Neutrophil (primary cell): ENCODE results near the gene ITPRIP.
A peak's percentile ranks its signal among the peaks of the same experiment; 100 is the strongest.

Experiments
- H3K27ac ChIP-seq: fragments of 200-600 bp; sonication (generic); 2 replicates; pipeline ENCODE4 v1.5.1; 2016; ENCODE audit warnings: mild to moderate bottlenecking, moderate library complexity
- H3K27me3 ChIP-seq: fragments of 200-600 bp; sonication (generic); 2 replicates; pipeline ENCODE4 v1.6.0; 2016; ENCODE audit warnings: mild to moderate bottlenecking
- H3K36me3 ChIP-seq: fragments of 200-600 bp; sonication (generic); 2 replicates; pipeline ENCODE4 v1.5.1; 2017
- H3K4me1 ChIP-seq, 2 experiments: fragments of 200-600 bp in 1 of 2; sonication (generic) in 1 of 2; 1 replicate in 1 of 2; 2 replicates in 1 of 2; pipeline versions ENCODE4 v1.5.1 to v1.6.1; 2013 to 2016; ENCODE audit warnings: low read depth in 1 of 2, low read length in 1 of 2, mild to moderate bottlenecking in 1 of 2, moderate library complexity in 1 of 2; ENCODE audit not compliant: control insufficient read depth in 1 of 2, insufficient read depth in 1 of 2
- H3K4me3 ChIP-seq, 2 experiments: fragments of 200-600 bp in 1 of 2; sonication (generic) in 1 of 2; 1 replicate in 1 of 2; 2 replicates in 1 of 2; pipeline ENCODE4 v1.5.1; 2013 to 2016; ENCODE audit warnings: low read depth in 1 of 2, low read length in 1 of 2, mild to moderate bottlenecking in 1 of 2, moderate library complexity in 1 of 2
- H3K9me3 ChIP-seq: fragments of 200-600 bp; sonication (generic); 2 replicates; pipeline ENCODE4 v1.5.1; 2016
- TF ChIP-seq, protein P1 (sequence below): fragments of 200-600 bp; sonication (generic); IDR thresholded peaks from 2 replicates; pipeline ENCODE4 v1.5.1; 2016; ENCODE audit warnings: antibody characterized with exemption

ITPRIP gene

GRCh38 chr10:104351919-104352318 lies 13.7 kb upstream of the ITPRIP start:
- H3K4me3 ChIP-seq: peak overlapping the region; percentile 60 to 61
- H3K4me1 ChIP-seq: peaks cover 84 to 86% of the 10 kb centered on the region in 2 experiments
- no peaks in the 10 kb centered on the region for H3K27me3 ChIP-seq
- no peaks in the 10 kb centered on the region for H3K9me3 ChIP-seq
- TF ChIP-seq, protein P1, sequence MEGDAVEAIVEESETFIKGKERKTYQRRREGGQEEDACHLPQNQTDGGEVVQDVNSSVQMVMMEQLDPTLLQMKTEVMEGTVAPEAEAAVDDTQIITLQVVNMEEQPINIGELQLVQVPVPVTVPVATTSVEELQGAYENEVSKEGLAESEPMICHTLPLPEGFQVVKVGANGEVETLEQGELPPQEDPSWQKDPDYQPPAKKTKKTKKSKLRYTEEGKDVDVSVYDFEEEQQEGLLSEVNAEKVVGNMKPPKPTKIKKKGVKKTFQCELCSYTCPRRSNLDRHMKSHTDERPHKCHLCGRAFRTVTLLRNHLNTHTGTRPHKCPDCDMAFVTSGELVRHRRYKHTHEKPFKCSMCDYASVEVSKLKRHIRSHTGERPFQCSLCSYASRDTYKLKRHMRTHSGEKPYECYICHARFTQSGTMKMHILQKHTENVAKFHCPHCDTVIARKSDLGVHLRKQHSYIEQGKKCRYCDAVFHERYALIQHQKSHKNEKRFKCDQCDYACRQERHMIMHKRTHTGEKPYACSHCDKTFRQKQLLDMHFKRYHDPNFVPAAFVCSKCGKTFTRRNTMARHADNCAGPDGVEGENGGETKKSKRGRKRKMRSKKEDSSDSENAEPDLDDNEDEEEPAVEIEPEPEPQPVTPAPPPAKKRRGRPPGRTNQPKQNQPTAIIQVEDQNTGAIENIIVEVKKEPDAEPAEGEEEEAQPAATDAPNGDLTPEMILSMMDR: no peak
- no peaks in the 10 kb centered on the region for H3K36me3 ChIP-seq
- H3K27ac ChIP-seq: peak overlapping the region; percentile 98

- Histone ChIP-seq H3K4me1 (peaks cover 90 to 94% of the 10 kb centered on the region in 2 experiments), H3K36me3 (no peaks in the 10 kb centered on the region), H3K27ac (peak overlapping the region; percentile 98), H3K4me3 (peak overlapping the region; percentile 60 to 61), H3K27me3 (no peaks in the 10 kb centered on the region), H3K9me3 (no peaks in the 10 kb centered on the region)
- TF ChIP-seq, protein P1: peak; percentile 21
These were observed 12.9 kb upstream of the ITPRIP start for GRCh38 chr10:104351061-104351702.

- Histone ChIP-seq H3K27ac (peak overlapping the region; percentile 98), H3K4me1 (peaks cover 95 to 100% of the 10 kb centered on the region in 2 experiments), H3K9me3 (no peaks in the 10 kb centered on the region), H3K4me3 (peak overlapping the region; percentile 57 to 61), H3K36me3 (no peaks in the 10 kb centered on the region), H3K27me3 (no peaks in the 10 kb centered on the region)
- TF ChIP-seq, protein P1: peak; percentile 59
These were observed 11.9 kb upstream of the ITPRIP start for GRCh38 chr10:104350127-104350635.

GRCh38 chr10:104349623-104350126 lies 11.4 kb upstream of the ITPRIP start:
- TF ChIP-seq, protein P1: peak; percentile 43
- no peaks in the 10 kb centered on the region for H3K27me3 ChIP-seq
- H3K4me3 ChIP-seq: peak overlapping the region; percentile 57 to 61
- peak overlapping the region; percentile 98 for H3K27ac ChIP-seq
- no peaks in the 10 kb centered on the region for H3K9me3 ChIP-seq
- H3K36me3 ChIP-seq: no peaks in the 10 kb centered on the region
- H3K4me1 ChIP-seq: peaks cover 90 to 95% of the 10 kb centered on the region in 2 experiments

- H3K9me3 ChIP-seq: no peaks in the 10 kb centered on the region
- H3K4me3 ChIP-seq: peak overlapping the region; percentile 57 to 61
- H3K36me3 ChIP-seq: no peaks in the 10 kb centered on the region
- peaks cover 80 to 84% of the 10 kb centered on the region in 2 experiments for H3K4me1 ChIP-seq
- TF ChIP-seq, protein P1: no peak
- H3K27me3 ChIP-seq: no peaks in the 10 kb centered on the region
- peak overlapping the region; percentile 98 for H3K27ac ChIP-seq
These were observed 10.3 kb upstream of the ITPRIP start for GRCh38 chr10:104348601-104349000.
